K562 (cell line): ENCODE results near the gene TANGO6. TPM values are rescaled to one million over a fixed set of nuclear protein-coding genes. Genes with fewer than 3 reads are reported as not detected.

Experiments
- ATAC-seq: fragments of 200-7000 bp; cut with Tn5 transposase; 3 replicates; pipeline ENCODE4 v1.9.1; 2020; ENCODE audit warnings: moderate library complexity
- BruUV-seq: library from RNA; stranded (reverse); fragments of 400-500 nt; replicated peaks from 2 replicates; lab custom pipeline; 2021; lab: Mats Ljungman, UMichigan
- CTCF ChIA-PET: fragments of 300-600 bp; formaldehyde crosslinking; extraction: SDS; loops from one replicate; lab custom pipeline; 2021; ENCODE audit warnings: low intra/inter-chr PET ratio; lab: Yijun Ruan, JAX
- POLR2A ChIA-PET: fragments of 300-600, 350-650 bp; sonication (Branson Sonifier 250); formaldehyde crosslinking; extraction: SDS; loops from one replicate; lab custom pipeline; 2021; ENCODE audit warnings: antibody characterized with exemption, inconsistent platforms; lab: Yijun Ruan, JAX
- DNase-seq, 4 experiments: peaks; one replicate each; pipeline versions ENCODE4 v3.0.0 to v3.0.0-alpha.2; 2011 to 2018; ENCODE audit warnings: low spot score in 3 of 4, mixed read lengths in 3 of 4; ENCODE audit errors: extremely low read depth in 1 of 4
- FAIRE-seq: peaks from 2 replicates; lab custom pipeline; 2011; peaks lifted over from hg19 to GRCh38; lab: Jason Lieb, UNC
- H2AFZ ChIP-seq: 2 replicates; pipeline ENCODE4 v1.6.0; 2011; ENCODE audit warnings: low read depth, low read length, control low read depth, inconsistent platforms
- H3K27ac ChIP-seq: fragments of 200-600 bp; 3 replicates; pipeline ENCODE4 v1.8.0; 2011; ENCODE audit warnings: low read depth, mild to moderate bottlenecking, control low read depth, inconsistent platforms, low read length, moderate library complexity, mixed read lengths; ENCODE audit errors: extremely low read depth
- H3K27me3 ChIP-seq, 2 experiments: fragments of 300-600 bp in 1 of 2; 2 replicates in 1 of 2; 3 replicates in 1 of 2; pipeline versions ENCODE4 v1.6.0 to v1.8.0; 2011; ENCODE audit warnings: inconsistent platforms in 2 of 2, low read length in 2 of 2, mild to moderate bottlenecking in 1 of 2, mixed read lengths in 1 of 2, moderate library complexity in 1 of 2; ENCODE audit not compliant: control insufficient read depth in 2 of 2, insufficient read depth in 2 of 2
- H3K36me3 ChIP-seq: fragments of 300-600 bp; 3 replicates; pipeline ENCODE4 v1.8.0; 2011; ENCODE audit warnings: mild to moderate bottlenecking, low read length, inconsistent platforms; ENCODE audit not compliant: control insufficient read depth, insufficient read depth
- H3K4me1 ChIP-seq, 2 experiments: fragments of 200-600 bp in 1 of 2; replicated peaks in 1 of 2; 2 replicates in 1 of 2; 3 replicates in 1 of 2; pipeline versions ENCODE4 v1.5.1 to v1.8.0; 2011; ENCODE audit warnings: inconsistent platforms in 2 of 2, low read length in 2 of 2, mild to moderate bottlenecking in 1 of 2, mixed read lengths in 1 of 2, moderate library complexity in 1 of 2; ENCODE audit not compliant: control insufficient read depth in 2 of 2, insufficient read depth in 2 of 2
- H3K4me2 ChIP-seq: 2 replicates; pipeline ENCODE4 v1.6.1; 2011; ENCODE audit warnings: low read length, control low read depth, inconsistent platforms, mixed read lengths; ENCODE audit not compliant: insufficient read depth
- H3K4me3 ChIP-seq: fragments of 200-600 bp; sonication (generic), shearing (Covaris generic); 2 replicates; pipeline ENCODE4 v1.5.1; 2016; ENCODE audit warnings: control low read depth, inconsistent platforms
- H3K79me2 ChIP-seq: fragments of 200-600 bp; 3 replicates; pipeline ENCODE4 v1.8.0; 2011; ENCODE audit warnings: low read length, inconsistent platforms; ENCODE audit not compliant: control insufficient read depth, insufficient read depth
- H3K9ac ChIP-seq, 2 experiments: 2 replicates each; pipeline versions ENCODE4 v1.6.0 to v1.6.1; 2011; ENCODE audit warnings: low read depth in 2 of 2, low read length in 2 of 2, control low read depth in 1 of 2, inconsistent platforms in 1 of 2, mild to moderate bottlenecking in 1 of 2, mixed read lengths in 1 of 2; ENCODE audit not compliant: insufficient read depth in 1 of 2
- H3K9me1 ChIP-seq: one replicate; pipeline ENCODE4 v1.6.0; 2011; ENCODE audit warnings: inconsistent platforms, mild to moderate bottlenecking, low read length, moderate library complexity; ENCODE audit not compliant: control insufficient read depth, insufficient read depth
- H3K9me3 ChIP-seq: replicated peaks from 2 replicates; pipeline ENCODE4 v1.5.1; 2011; ENCODE audit warnings: low read depth, low read length, inconsistent platforms; ENCODE audit not compliant: control insufficient read depth, insufficient read depth
- H4K20me1 ChIP-seq: replicated peaks from 2 replicates; pipeline ENCODE4 v1.6.1; 2011; ENCODE audit warnings: low read length, inconsistent platforms, mixed read lengths; ENCODE audit not compliant: control insufficient read depth, insufficient read depth
- KAT8 ChIP-seq: fragments of 450-650 bp; IDR thresholded peaks from 2 replicates; pipeline ENCODE4 v1.6.1; 2016; ENCODE audit warnings: low read depth, mild to moderate bottlenecking
- NCOA6 ChIP-seq: fragments of 450-650 bp; IDR thresholded peaks from 2 replicates; pipeline ENCODE4 v1.6.1; 2017; ENCODE audit warnings: mild to moderate bottlenecking
- XRCC3 ChIP-seq: fragments of 450-650 bp; IDR thresholded peaks from 2 replicates; pipeline ENCODE4 v1.6.1; 2017; ENCODE audit warnings: mild to moderate bottlenecking, moderate library complexity
- ZNF263 ChIP-seq: sonication (generic); formaldehyde crosslinking; IDR thresholded peaks from 2 replicates; pipeline ENCODE4 v1.8.0; 2022; ENCODE audit warnings: mild to moderate bottlenecking, missing genetic modification reagents, borderline replicate concordance
- WGBS: fragments of 100-300 bp; shearing (Covaris generic); methylation state at CpG from one replicate; pipeline ENCODE4 v1.1.6; 2016; ENCODE audit warnings: low coverage, mixed read lengths; ENCODE audit not compliant: insufficient coverage; ENCODE audit errors: missing lambda C conversion rate; 5-methylcytosine and 5-hydroxymethylcytosine counted together
- in situ Hi-C: fragments of 300-500 bp; cut with MboI; formaldehyde crosslinking; loops from 4 replicates; pipeline ENCODE4 v1.15.0; 2018; ENCODE audit warnings: inconsistent platforms, mixed read lengths
- intact Hi-C: fragments of 100-400 bp; cut with micrococcal nuclease; formaldehyde crosslinking; loops from 2 replicates; pipeline ENCODE4 v1.14.2; 2022
- polyA plus RNA-seq, 8 experiments: library from polyadenylated mRNA; depleted of rRNA in 4 of 8; stranded (reverse) in 5 of 8; unstranded in 3 of 8; fragments of >200 nt; fragmentation: Nextera tagmentation in 2 of 8; fragmentation: Illumina TruSeq in 1 of 8; extraction: Ambion mirVana in 2 of 8; extraction: Trizol in 1 of 8; gene quantifications; 2 replicates each; pipeline versions ENCODE4 v1.2.1 to v1.2.3, GENCODE V29; 2011 to 2014; ENCODE audit warnings: inconsistent platforms in 1 of 8, missing spikeins in 1 of 8
- total RNA-seq, 7 experiments: library from RNA; depleted of rRNA in 6 of 7; stranded (reverse); fragments of >200 nt in 6 of 7; fragmentation: Illumina TruSeq in 2 of 7; extraction: Trizol in 2 of 7; gene quantifications; 2 replicates each; pipeline versions ENCODE4 v1.2.1 to v1.2.3, GENCODE V29; 2011 to 2021; ENCODE audit warnings: low replicate concordance in 1 of 7
- TF ChIP-seq, protein P1 (sequence below): fragments of 450-650 bp; formaldehyde crosslinking; IDR thresholded peaks from 2 replicates; pipeline ENCODE4 v1.4.0; 2022; ENCODE audit warnings: missing genetic modification characterization

The TANGO6 gene
- total and polyA plus RNA-seq, 9 of the 15 experiments (the other 6 are each of a cell fraction or from before 2014, with no cell fraction given) = 1.6 to 15.2 (median 9.6) TPM

DNA sequence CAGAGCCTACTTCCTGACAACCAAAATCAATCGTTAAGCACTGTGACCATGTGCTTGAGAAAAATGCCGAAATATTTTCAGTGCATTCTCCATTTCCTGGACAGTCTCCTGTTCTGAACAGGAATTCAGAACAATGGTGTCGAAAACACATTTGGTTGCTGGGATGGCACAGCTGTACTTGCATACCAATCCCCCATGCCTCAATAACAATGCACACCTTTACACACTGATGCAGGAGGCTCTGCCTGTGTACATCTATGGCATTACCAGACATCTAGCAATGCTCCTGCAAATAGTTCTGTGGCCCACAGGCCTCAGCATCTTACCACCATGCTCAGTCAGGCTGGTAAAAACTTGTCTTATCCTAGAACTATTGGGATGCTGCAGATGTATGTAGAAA lies 282.9 kb downstream of the TANGO6 start:
- 95% methylated on average over 3 of the region's 3 CpGs for WGBS
- H3K4me1 ChIP-seq = peaks cover 5 to 9% of the 10 kb centered on the region in 2 experiments; a peak in 3 of 5 replicates
- intact Hi-C loops (loop anchor here (10.0 kb wide), 1 partner anchor 421 kb away; no protein-coding TSS in a partner anchor), in situ Hi-C loops (no loop called here)
- no TSS peak for BruUV-seq
- no peaks in the 10 kb centered on the region for H3K27me3 ChIP-seq
- H2AFZ ChIP-seq = no peak overlapping the region
- H3K36me3 ChIP-seq = peaks cover 58% of the 10 kb centered on the region
- H3K9ac ChIP-seq = no peak overlapping the region
- no peak for DNase-seq
- H3K27ac ChIP-seq = no peak overlapping the region; the same call in 2 of the 3 replicates
- peaks cover 67% of the 10 kb centered on the region for H3K79me2 ChIP-seq
- no peaks in the 10 kb centered on the region for H3K9me1 ChIP-seq
- 0 out of 2 replicates have a peak, but pooled peaks cover 3% of the 10 kb centered on the region for H4K20me1 ChIP-seq
- no peaks in the 10 kb centered on the region for H3K9me3 ChIP-seq
- POLR2A ChIA-PET = interaction anchor here (1.8 kb wide), 1 partner anchor 11 kb away, joined by 4 read pairs; no protein-coding TSS in a partner anchor
- CTCF ChIA-PET = interaction anchor here (0.5 to 1.1 kb wide), 2 partner anchors 271 to 279 kb away, joined by 3 to 4 read pairs; no protein-coding TSS in a partner anchor
- TF ChIP-seq, protein P1, sequence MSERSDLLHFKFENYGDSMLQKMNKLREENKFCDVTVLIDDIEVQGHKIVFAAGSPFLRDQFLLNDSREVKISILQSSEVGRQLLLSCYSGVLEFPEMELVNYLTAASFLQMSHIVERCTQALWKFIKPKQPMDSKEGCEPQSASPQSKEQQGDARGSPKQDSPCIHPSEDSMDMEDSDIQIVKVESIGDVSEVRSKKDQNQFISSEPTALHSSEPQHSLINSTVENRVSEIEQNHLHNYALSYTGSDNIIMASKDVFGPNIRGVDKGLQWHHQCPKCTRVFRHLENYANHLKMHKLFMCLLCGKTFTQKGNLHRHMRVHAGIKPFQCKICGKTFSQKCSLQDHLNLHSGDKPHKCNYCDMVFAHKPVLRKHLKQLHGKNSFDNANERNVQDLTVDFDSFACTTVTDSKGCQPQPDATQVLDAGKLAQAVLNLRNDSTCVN (CRISPR knock-in tag) = no peak
- TF ChIP-seq ZNF263 (CRISPR knock-in tag) = no peak
- TF ChIP-seq NCOA6 = no peak
- TF ChIP-seq KAT8 = no peak
- TF ChIP-seq XRCC3 = no peak
- no peak for FAIRE-seq
- H3K4me3 ChIP-seq = no peak overlapping the region
- no peak for ATAC-seq
- H3K4me2 ChIP-seq = no peak overlapping the region
